HG02588 (cell line): ENCODE measurements around the gene ZBTB22.
"Not testable (repeated sequence)": the region's sequence is repeated elsewhere in the genome, so short reads cannot be mapped to it uniquely, and the experiment has no call there.

ENCODE experiments used
- ATAC-seq: cut with Tn5 transposase; IDR thresholded peaks from one replicate; pipeline ENCODE4 v1.9.1; 2021; ENCODE audit warnings: mild to moderate bottlenecking, moderate library complexity; ENCODE audit not compliant: unreplicated experiment

The ZBTB22 gene

GRCh38 chr6:33280539-33280938 lies 37.0 kb downstream of the ZBTB22 start:
- no peak for ATAC-seq

DNA sequence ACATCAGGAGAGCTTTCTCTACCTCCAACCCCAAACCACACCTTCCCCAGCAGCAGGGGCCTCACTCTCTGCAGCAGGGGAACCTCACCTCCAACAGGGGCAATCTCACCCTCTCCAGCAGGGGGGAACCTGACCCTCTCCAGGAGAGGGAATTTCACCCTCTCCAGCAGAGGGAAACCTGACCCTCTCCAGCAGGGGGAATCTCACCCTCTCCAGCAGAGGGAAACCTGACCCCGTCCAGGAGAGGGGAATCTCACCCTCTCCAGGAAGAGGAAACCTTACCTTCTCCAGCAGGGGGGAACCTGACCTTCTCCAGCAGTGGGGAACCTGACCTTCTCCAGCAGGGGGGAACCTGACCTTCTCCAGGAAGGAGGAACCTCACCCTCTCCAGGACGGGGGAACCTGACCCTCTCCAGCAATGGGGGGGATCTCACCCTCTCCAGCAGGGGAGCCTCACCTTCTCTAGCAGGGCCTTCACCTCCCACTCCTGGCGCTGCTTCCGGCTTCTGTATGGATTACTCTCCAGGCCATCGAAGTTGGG lies 37.5 kb downstream of the ZBTB22 start:
- ATAC-seq = no peak

DNA sequence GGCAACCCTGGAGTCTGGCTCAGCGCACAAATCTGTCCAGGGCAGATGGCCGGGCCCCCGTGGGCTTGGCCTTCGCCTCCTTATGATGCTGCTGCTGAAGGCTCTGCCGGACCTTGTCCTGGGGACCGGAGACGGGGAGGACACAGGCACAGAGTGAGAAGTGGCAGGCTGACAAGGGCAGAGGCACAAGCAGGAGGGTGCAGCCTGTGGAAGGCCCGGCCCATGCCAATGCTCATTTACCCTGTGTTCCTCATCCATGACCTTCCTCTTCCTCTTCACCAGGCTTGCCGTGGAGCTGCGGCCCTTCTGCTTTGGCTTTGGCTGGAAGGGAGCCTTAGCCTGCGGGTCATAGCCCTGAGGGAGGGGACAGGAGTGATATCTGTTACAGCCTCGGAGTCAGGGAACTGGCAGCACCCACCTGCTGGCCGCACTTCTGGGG lies 38.3 kb downstream of the ZBTB22 start:
- no peak for ATAC-seq

- ATAC-seq = no peak
Observed at GRCh38 chr6:33278810-33279209, 38.7 kb downstream of the ZBTB22 start.

DNA sequence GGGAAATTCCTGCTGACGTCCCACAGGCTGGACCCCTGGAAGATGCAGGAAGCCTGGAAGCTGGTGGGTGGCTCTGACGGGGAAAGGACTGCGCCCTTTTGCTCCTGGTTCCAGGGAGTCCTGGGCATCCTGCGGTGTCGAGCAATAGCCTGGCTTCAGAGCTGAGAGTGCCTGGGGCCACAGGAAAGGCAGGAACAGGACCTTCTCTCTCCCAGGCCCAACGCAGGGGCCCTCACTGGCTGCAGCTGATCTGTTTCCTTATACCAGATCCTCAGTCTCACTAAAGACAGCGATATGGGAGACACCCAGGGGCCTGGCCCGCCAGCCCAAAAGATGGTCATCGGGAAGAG lies 39.2 kb downstream of the ZBTB22 start:
- no peak for ATAC-seq

DNA sequence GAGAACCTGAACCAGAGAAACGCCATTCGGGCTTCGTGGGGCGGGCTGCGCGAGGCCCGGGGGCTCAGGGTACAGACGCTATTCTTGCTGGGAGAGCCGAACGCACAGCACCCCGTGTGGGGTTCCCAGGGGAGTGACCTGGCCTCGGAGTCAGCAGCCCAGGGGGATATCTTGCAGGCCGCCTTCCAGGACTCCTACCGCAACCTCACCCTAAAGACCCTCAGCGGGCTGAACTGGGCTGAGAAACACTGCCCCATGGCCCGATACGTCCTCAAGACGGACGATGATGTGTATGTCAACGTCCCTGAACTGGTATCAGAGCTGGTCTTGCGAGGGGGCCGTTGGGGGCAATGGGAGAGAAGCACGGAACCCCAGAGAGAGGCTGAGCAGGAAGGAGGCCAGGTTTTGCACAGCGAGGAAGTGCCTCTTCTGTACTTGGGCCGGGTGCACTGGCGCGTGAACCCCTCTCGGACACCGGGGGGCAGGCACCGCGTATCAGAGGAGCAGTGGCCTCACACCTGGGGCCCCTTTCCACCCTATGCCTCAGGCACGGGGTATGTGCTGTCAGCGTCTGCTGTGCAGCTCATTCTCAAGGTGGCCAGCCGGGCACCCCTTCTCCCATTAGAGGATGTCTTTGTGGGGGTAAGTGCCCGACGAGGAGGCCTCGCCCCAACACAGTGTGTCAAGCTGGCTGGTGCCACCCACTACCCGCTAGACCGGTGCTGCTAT lies 39.7 kb downstream of the ZBTB22 start:
- no peak for ATAC-seq

GRCh38 chr6:33276864-33277662 lies 40.5 kb downstream of the ZBTB22 start, which contains the start of gene B3GALT4:
B3GALT4 (plus strand) TSS chr6:33277123; CDS start chr6:33277420, 297 bp downstream.
- ATAC-seq = peak; percentile 48

DNA sequence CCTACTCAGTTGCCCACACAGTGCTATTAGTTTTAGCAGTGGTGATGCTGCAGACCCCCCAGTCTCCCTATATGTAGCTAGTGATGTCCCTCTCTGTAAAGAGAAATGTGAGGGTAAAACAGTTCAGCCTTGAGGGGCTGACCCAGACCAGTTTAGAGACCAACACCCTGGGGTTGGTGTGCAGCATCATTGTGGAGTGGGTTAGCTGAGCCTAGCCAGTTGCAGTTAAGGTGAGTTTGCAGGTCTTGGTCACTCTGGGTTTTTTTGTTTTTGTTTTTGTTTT lies 41.0 kb downstream of the ZBTB22 start:
- ATAC-seq = no peak

- not testable (repeated sequence) for ATAC-seq
Observed at GRCh38 chr6:33275795-33276580, 41.6 kb downstream of the ZBTB22 start.

- no peak for ATAC-seq
Observed at GRCh38 chr6:33273924-33274902, 43.3 kb downstream of the ZBTB22 start.

DNA sequence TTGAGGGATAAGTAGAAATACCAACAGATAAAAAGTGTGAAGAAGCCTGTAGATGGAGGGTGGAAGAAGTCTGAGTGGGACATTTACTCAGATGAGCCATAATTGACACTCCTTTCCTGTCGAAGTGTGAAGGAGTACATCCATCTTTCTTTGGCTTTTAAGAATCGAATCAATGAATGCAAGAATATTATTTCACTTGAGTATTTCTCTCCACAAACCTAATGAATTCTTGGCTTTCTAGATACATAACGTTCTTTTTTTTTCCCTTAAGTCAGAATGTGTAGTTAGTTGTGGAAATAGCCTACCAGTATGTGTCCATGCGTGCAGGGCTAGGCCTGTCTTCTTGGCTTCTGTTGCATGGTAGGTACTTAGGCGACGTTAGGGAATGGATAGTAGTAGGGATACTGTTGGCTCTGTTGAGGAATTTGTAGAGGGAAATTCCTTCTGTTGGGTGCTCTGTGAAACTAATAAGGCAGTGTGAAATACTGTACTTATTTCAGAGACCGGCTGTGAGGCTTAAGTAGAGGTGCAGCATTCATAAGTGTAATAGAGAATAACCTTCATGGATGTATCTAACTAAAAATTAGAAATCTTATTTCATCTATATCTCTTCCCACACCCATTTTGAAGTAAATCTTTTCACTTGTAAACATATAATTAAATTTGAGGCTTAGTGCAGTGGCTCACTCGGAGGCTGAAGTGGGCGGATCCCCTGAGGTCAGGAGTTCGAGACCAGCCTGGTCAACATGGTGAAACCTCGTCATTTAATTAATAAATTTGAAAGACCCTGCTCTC lies 44.2 kb downstream of the ZBTB22 start:
- ATAC-seq = no peak

DNA sequence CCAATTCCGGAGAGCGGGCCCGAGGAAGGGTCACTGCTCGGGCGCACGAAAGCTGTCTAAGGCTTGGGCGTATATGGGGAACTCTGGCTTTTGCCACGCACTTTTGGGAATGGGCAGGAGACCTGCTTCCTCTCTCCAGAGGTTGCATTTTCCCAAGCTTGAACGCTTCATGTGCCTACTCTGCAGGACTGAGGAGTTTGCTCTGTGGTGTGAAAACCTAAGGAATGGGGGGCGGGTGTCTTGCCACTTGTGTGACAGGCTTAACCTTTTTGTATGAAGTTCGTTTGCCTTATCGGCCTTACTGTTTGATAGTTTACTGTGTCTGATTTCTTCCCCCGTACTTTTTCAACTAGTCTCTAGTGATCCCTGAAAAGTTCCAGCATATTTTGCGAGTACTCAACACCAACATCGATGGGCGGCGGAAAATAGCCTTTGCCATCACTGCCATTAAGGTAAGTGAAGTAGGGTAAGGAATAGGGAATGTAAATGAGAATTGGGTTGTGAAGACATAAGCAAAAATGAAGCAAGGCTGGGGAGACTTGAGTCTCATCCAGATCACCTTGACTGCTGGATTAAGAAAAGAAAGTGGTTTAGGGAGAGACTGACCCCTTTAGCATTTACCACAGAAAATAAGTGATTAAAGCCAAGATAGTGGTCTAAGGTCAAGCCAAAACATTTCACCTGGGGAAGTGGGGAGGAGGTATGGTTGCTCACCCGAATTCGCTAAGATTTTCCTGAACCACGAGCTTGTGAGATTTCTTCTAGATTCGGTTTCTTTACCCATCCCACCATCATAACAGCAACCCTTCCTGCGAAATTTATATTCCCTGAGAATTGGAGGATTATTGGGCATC lies 45.0 kb downstream of the ZBTB22 start:
- no peak for ATAC-seq

DNA sequence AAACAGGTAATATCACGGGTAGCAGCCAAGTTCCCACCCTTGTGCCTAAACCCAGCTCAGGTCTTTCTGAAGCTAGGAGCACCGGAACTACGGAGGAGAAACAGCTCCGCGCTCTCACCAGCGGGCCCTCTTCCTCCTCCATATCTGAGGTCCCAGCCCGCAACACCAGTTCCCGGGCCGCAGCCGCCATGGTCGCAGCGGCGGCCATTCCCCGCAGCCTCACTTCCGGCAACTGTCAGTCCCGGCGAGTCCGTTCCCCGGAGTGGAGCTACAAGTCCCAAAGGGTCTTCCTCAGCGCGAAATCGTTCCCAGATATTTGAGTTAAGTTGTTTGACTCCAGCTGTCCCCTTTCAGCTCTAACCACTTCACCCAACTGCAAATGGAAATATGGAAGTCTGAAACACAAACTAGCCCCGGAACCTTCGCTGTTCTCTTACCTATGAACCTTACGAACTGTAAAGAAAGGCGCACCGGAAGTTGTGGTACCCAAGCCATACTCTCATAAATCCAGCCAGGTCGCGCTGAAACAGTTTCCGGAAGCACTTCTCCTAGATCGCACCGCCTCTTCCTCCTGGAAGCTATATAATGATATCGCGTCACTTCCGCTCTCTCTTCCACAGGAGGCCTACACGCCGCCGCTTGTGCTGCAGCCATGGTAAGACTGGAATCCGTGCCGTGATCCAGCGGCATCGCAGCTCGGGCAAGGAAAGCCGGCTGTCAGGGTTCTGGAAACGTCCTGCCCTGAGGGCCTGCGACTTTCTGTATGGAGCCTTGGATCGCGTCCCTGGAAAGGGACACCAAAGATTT lies 45.9 kb downstream of the ZBTB22 start, which contains the start of the genes RPS18 and VPS52:
Gene RPS18, plus strand, starts transcription at position 608 of the 807 bp plus-strand sequence. Its CDS starts 45 bp downstream, at position 653.
Gene VPS52, minus strand, starts transcription at position 409 of the 807 bp plus-strand sequence. Its CDS starts 201 bp downstream, at position 208.
- ATAC-seq = peak; percentile 75

DNA sequence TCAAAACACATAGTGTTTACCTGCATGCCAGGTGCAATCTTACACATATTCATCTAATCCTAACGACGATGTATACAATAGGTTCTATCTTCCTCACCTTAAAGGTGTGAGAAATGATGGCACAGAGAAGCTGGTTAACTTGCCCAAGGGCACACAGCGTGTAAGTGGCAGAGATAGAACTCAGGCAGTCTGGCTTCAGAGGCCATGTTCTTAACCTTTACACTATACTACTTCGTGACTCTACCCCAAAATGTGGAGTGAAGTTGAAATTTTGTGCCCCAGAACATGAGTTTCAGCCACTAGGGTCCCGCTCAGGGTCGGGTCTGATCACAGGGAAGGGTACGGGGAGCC lies 46.5 kb downstream of the ZBTB22 start:
- ATAC-seq = peak; percentile 10
